GM12878 (cell line): ENCODE data around the gene PPP1R3C. TPM values are rescaled to one million over a fixed set of nuclear protein-coding genes. Genes with fewer than 3 reads are reported as not detected.

Experiments
- ATAC-seq: fragments of 200-7000 bp; cut with Tn5 transposase; 3 replicates; pipeline ENCODE4 v1.9.1; 2020; ENCODE audit warnings: mild to moderate bottlenecking, moderate library complexity
- BruUV-seq: library from RNA; stranded (reverse); fragments of 400-500 nt; replicated peaks from 2 replicates; lab custom pipeline; 2021; lab: Mats Ljungman, UMichigan
- CTCF ChIA-PET: fragments of 300-600 bp; sonication (Branson Sonifier 250); formaldehyde crosslinking; extraction: SDS; loops from one replicate; lab custom pipeline; 2021; ENCODE audit warnings: inconsistent platforms; lab: Yijun Ruan, JAX
- POLR2A ChIA-PET: fragments of 350-600 bp; formaldehyde crosslinking; extraction: SDS; loops from one replicate; lab custom pipeline; 2021; ENCODE audit warnings: inconsistent platforms; lab: Charles Lee
- RAD21 ChIA-PET: fragments of 300-600 bp; sonication (Branson Sonifier 250); formaldehyde crosslinking; loops from one replicate; lab custom pipeline; 2023; ENCODE audit warnings: antibody characterized with exemption; ENCODE audit not compliant: unreplicated experiment; lab: Charles Lee
- SMC1A ChIA-PET: fragments of 300-600 bp; sonication (Branson Sonifier 250); formaldehyde crosslinking; loops from one replicate; lab custom pipeline; 2023; ENCODE audit not compliant: unreplicated experiment, uncharacterized antibody; lab: Charles Lee
- DNase-seq: peaks from one replicate; pipeline ENCODE4 v3.0.0-alpha.2; 2011; ENCODE audit warnings: low read depth, low spot score
- FAIRE-seq: peaks from 3 replicates; lab custom pipeline; 2011; peaks lifted over from hg19 to GRCh38; lab: Jason Lieb, UNC
- H2AFZ ChIP-seq: 2 replicates; pipeline ENCODE4 v1.6.0; 2011; ENCODE audit warnings: low read depth, low read length, control low read depth; ENCODE audit not compliant: control insufficient read depth
- H3K27ac ChIP-seq: 2 replicates; pipeline ENCODE4 v1.5.1; 2011; ENCODE audit warnings: control low read depth; ENCODE audit not compliant: control insufficient read depth, insufficient read depth
- H3K27me3 ChIP-seq, 2 experiments: replicated peaks in 1 of 2; 2 replicates each; pipeline versions ENCODE4 v1.6.0 to v1.6.1; 2011; ENCODE audit warnings: low read length in 1 of 2; ENCODE audit not compliant: control insufficient read depth in 2 of 2, insufficient read depth in 2 of 2
- H3K36me3 ChIP-seq, 2 experiments: 2 replicates each; pipeline ENCODE4 v1.5.1; 2011; ENCODE audit warnings: low read length in 1 of 2; ENCODE audit not compliant: control insufficient read depth in 2 of 2, insufficient read depth in 2 of 2
- H3K4me1 ChIP-seq: 2 replicates; pipeline ENCODE4 v1.6.1; 2011; ENCODE audit warnings: mild to moderate bottlenecking, low read length, moderate library complexity, mixed read lengths; ENCODE audit not compliant: control insufficient read depth, insufficient read depth
- H3K4me2 ChIP-seq: 2 replicates; pipeline ENCODE4 v1.6.0; 2011; ENCODE audit warnings: control low read depth; ENCODE audit not compliant: control insufficient read depth, insufficient read depth
- H3K4me3 ChIP-seq: fragments of 200-600 bp; sonication (generic); 2 replicates; pipeline ENCODE4 v1.5.1; 2016
- H3K79me2 ChIP-seq: 2 replicates; pipeline ENCODE4 v1.6.0; 2011; ENCODE audit warnings: low read length; ENCODE audit not compliant: control insufficient read depth, insufficient read depth
- H3K9ac ChIP-seq: 2 replicates; pipeline ENCODE4 v1.8.0; 2011; ENCODE audit warnings: low read length, control low read depth, mixed read lengths; ENCODE audit not compliant: control insufficient read depth, insufficient read depth
- H3K9me3 ChIP-seq: replicated peaks from 3 replicates; pipeline ENCODE4 v1.5.1; 2011; ENCODE audit warnings: mild to moderate bottlenecking, low read length; ENCODE audit not compliant: control insufficient read depth, insufficient read depth
- H4K20me1 ChIP-seq: 2 replicates; pipeline ENCODE4 v1.6.0; 2011; ENCODE audit not compliant: control insufficient read depth, insufficient read depth
- CBFB ChIP-seq: IDR thresholded peaks from 2 replicates; pipeline ENCODE4 v1.6.1; 2016; ENCODE audit warnings: antibody characterized with exemption, low read depth
- EGR1 ChIP-seq, 2 experiments: IDR thresholded peaks; 1 replicate in 1 of 2; 2 replicates in 1 of 2; pipeline ENCODE4 v1.6.1; 2011 to 2012; ENCODE audit warnings: low read depth in 2 of 2, low read length in 2 of 2, borderline replicate concordance in 1 of 2, mild to moderate bottlenecking in 1 of 2, moderate library complexity in 1 of 2
- FOXK2 ChIP-seq: fragments of 450-650 bp; IDR thresholded peaks from 2 replicates; pipeline ENCODE4 v1.6.1; 2017; ENCODE audit warnings: mild to moderate bottlenecking, moderate library complexity
- IKZF2 ChIP-seq, 2 experiments: fragments of 450-650 bp; IDR thresholded peaks; 2 replicates each; pipeline ENCODE4 v1.6.1; 2017; ENCODE audit warnings: mild to moderate bottlenecking in 2 of 2, moderate library complexity in 2 of 2
- IRF4 ChIP-seq: IDR thresholded peaks from 2 replicates; pipeline ENCODE4 v1.6.1; 2011; ENCODE audit warnings: low read depth, low read length
- LARP7 ChIP-seq: fragments of 450-650 bp; IDR thresholded peaks from 2 replicates; pipeline ENCODE4 v1.6.1; 2017; ENCODE audit warnings: mild to moderate bottlenecking
- MTA2 ChIP-seq: fragments of 450-650 bp; IDR thresholded peaks from 2 replicates; pipeline ENCODE4 v1.6.1; 2016; ENCODE audit warnings: low read depth, mild to moderate bottlenecking, moderate library complexity
- MYC ChIP-seq: IDR thresholded peaks from 2 replicates; pipeline ENCODE4 v1.6.1; 2011; ENCODE audit warnings: mild to moderate bottlenecking, low read length, moderate library complexity, inconsistent platforms; ENCODE audit not compliant: insufficient read depth, insufficient replicate concordance, insufficient read length, severe bottlenecking
- NFYB ChIP-seq: IDR thresholded peaks from 2 replicates; pipeline ENCODE4 v1.6.1; 2011; ENCODE audit warnings: low read depth, mild to moderate bottlenecking, low read length, improper control_type of control experiment, moderate library complexity; ENCODE audit not compliant: insufficient read depth
- PAX8 ChIP-seq: fragments of 450-650 bp; IDR thresholded peaks from 2 replicates; pipeline ENCODE4 v1.6.1; 2017; ENCODE audit warnings: mild to moderate bottlenecking, moderate library complexity
- POLR2A ChIP-seq: IDR thresholded peaks from 2 replicates; pipeline ENCODE4 v1.6.1; 2011; ENCODE audit warnings: low read depth, mild to moderate bottlenecking, low read length
- POLR2AphosphoS2 ChIP-seq: IDR thresholded peaks from 2 replicates; pipeline ENCODE4 v1.6.1; 2011; ENCODE audit warnings: low read depth, mild to moderate bottlenecking, low read length, improper control_type of control experiment, moderate library complexity
- RELB ChIP-seq: fragments of 450-650 bp; IDR thresholded peaks from 2 replicates; pipeline ENCODE4 v1.6.1; 2017; ENCODE audit warnings: low read depth, mild to moderate bottlenecking, moderate library complexity
- SIN3A ChIP-seq: IDR thresholded peaks from 2 replicates; pipeline ENCODE4 v1.6.1; 2012; ENCODE audit warnings: low read depth, low read length, improper control_type of control experiment
- SMC3 ChIP-seq: IDR thresholded peaks from 2 replicates; pipeline ENCODE4 v1.6.1; 2011; ENCODE audit warnings: low read length, improper control_type of control experiment, borderline replicate concordance
- TCF7 ChIP-seq: IDR thresholded peaks from 2 replicates; pipeline ENCODE4 v1.6.1; 2014; ENCODE audit warnings: antibody characterized with exemption, borderline replicate concordance
- WGBS: methylation state at CpG from one replicate; pipeline ENCODE4 v1.1.6; 2016; ENCODE audit warnings: low lambda C conversion rate; ENCODE audit not compliant: insufficient replicate concordance, insufficient coverage; ENCODE audit errors: missing lambda C conversion rate; 5-methylcytosine and 5-hydroxymethylcytosine counted together
- in situ Hi-C: fragments of 300-500 bp; cut with MboI; formaldehyde crosslinking; loops from 9 replicates; pipeline ENCODE4 v1.14.3; 2018; ENCODE audit warnings: mixed read lengths
- intact Hi-C: fragments of 100-400 bp; cut with micrococcal nuclease; formaldehyde crosslinking; loops from one replicate; pipeline ENCODE4 v1.14.2; 2022; ENCODE audit not compliant: unreplicated experiment
- polyA plus RNA-seq, 11 experiments: library from polyadenylated mRNA; depleted of rRNA in 4 of 11; unstranded in 6 of 11; stranded (reverse) in 5 of 11; fragments of >200 nt; fragmentation: Nextera tagmentation in 4 of 11; fragmentation: Illumina TruSeq in 1 of 11; extraction: Ambion mirVana in 4 of 11; extraction: Trizol in 1 of 11; gene quantifications; 1 replicate in 1 of 11; 2 replicates in 10 of 11; pipeline versions ENCODE4 v1.2.1 to v1.2.3, GENCODE V29; 2011 to 2016; ENCODE audit warnings: inconsistent platforms in 2 of 11, missing spikeins in 2 of 11, low read depth in 1 of 11
- total RNA-seq, 4 experiments: library from RNA; depleted of rRNA in 3 of 4; stranded (reverse); fragments of >200 nt in 3 of 4; fragmentation: Illumina TruSeq in 1 of 4; extraction: Trizol in 1 of 4; gene quantifications; 2 replicates each; pipeline versions ENCODE4 v1.2.1 to v1.2.3, GENCODE V29; 2013 to 2021
- TF ChIP-seq, protein P1 (sequence below): IDR thresholded peaks from 2 replicates; pipeline ENCODE4 v1.6.1; 2012; ENCODE audit warnings: mild to moderate bottlenecking, low read depth, low read length
- TF ChIP-seq, protein P2 (sequence below): IDR thresholded peaks from 2 replicates; pipeline ENCODE4 v1.6.1; 2012; ENCODE audit warnings: low read depth, low read length, improper control_type of control experiment

PPP1R3C gene
- total and polyA plus RNA-seq, 10 of the 15 experiments (the other 5 are each of a cell fraction or from before 2014, with no cell fraction given) = 0.01 to 0.08 (median 0.04) TPM; not detected in 6

GRCh38 chr10:91593366-91593765, 39.5 kb downstream of the PPP1R3C start:
- TF ChIP-seq PAX8 = no peak
- TF ChIP-seq LARP7 = no peak
- no peak for TF ChIP-seq SIN3A
- no peak for TF ChIP-seq CBFB
- no peak for TF ChIP-seq TCF7
- TF ChIP-seq, protein P1, sequence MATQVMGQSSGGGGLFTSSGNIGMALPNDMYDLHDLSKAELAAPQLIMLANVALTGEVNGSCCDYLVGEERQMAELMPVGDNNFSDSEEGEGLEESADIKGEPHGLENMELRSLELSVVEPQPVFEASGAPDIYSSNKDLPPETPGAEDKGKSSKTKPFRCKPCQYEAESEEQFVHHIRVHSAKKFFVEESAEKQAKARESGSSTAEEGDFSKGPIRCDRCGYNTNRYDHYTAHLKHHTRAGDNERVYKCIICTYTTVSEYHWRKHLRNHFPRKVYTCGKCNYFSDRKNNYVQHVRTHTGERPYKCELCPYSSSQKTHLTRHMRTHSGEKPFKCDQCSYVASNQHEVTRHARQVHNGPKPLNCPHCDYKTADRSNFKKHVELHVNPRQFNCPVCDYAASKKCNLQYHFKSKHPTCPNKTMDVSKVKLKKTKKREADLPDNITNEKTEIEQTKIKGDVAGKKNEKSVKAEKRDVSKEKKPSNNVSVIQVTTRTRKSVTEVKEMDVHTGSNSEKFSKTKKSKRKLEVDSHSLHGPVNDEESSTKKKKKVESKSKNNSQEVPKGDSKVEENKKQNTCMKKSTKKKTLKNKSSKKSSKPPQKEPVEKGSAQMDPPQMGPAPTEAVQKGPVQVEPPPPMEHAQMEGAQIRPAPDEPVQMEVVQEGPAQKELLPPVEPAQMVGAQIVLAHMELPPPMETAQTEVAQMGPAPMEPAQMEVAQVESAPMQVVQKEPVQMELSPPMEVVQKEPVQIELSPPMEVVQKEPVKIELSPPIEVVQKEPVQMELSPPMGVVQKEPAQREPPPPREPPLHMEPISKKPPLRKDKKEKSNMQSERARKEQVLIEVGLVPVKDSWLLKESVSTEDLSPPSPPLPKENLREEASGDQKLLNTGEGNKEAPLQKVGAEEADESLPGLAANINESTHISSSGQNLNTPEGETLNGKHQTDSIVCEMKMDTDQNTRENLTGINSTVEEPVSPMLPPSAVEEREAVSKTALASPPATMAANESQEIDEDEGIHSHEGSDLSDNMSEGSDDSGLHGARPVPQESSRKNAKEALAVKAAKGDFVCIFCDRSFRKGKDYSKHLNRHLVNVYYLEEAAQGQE = no peak
- TF ChIP-seq POLR2AphosphoS2 = no peak
- TF ChIP-seq FOXK2 = no peak
- TF ChIP-seq MYC = no peak
- TF ChIP-seq, protein P2, sequence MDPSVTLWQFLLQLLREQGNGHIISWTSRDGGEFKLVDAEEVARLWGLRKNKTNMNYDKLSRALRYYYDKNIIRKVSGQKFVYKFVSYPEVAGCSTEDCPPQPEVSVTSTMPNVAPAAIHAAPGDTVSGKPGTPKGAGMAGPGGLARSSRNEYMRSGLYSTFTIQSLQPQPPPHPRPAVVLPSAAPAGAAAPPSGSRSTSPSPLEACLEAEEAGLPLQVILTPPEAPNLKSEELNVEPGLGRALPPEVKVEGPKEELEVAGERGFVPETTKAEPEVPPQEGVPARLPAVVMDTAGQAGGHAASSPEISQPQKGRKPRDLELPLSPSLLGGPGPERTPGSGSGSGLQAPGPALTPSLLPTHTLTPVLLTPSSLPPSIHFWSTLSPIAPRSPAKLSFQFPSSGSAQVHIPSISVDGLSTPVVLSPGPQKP = no peak
- TF ChIP-seq IKZF2 (IDR thresholded peaks at IDR 0.05) = no peak
- no peak for TF ChIP-seq IRF4
- TF ChIP-seq NFYB = no peak
- no peak for TF ChIP-seq SMC3
- TF ChIP-seq POLR2A = no peak
- no peak for TF ChIP-seq EGR1 (IDR thresholded peaks at IDR 0.05; ENCODE audit: borderline replicate concordance in 1 of 2, low read depth in 2 of 2, low read length in 2 of 2)
- no peak for TF ChIP-seq RELB
- TF ChIP-seq MTA2 = no peak
- no peaks in the 10 kb centered on the region for H3K4me1 ChIP-seq
- WGBS = 18% methylated on average over 8 of the region's 8 CpGs
- ChIA-PET CTCF (interaction anchor here (0.7 kb wide), 1 partner anchor 29 kb away, joined by 3 read pairs; no protein-coding TSS in a partner anchor), SMC1A (interaction anchor here (0.5 kb wide), 1 partner anchor 46 kb away, joined by 3 read pairs; no protein-coding TSS in a partner anchor), RAD21 (no interaction called here), POLR2A (no interaction called here)
- H4K20me1 ChIP-seq = no peaks in the 10 kb centered on the region
- in situ Hi-C loops = no loop called here
- ATAC-seq (no peak), DNase-seq (no peak), FAIRE-seq (no peak)
- H2AFZ ChIP-seq = no peak overlapping the region
- no peaks in the 10 kb centered on the region; a peak in 3 of 4 replicates for H3K27me3 ChIP-seq
- no peak overlapping the region for H3K4me3 ChIP-seq
- no peaks in the 10 kb centered on the region for H3K36me3 ChIP-seq
- no TSS peak for BruUV-seq
- no peaks in the 10 kb centered on the region for H3K79me2 ChIP-seq
- no peak overlapping the region for H3K4me2 ChIP-seq
- no peaks in the 10 kb centered on the region for H3K9me3 ChIP-seq
- intact Hi-C loops = no loop called here
- no peak overlapping the region for H3K9ac ChIP-seq
- no peak overlapping the region for H3K27ac ChIP-seq
